Measurements from ENCODE around the gene YIF1A. TPM values are rescaled to one million over a fixed set of nuclear protein-coding genes. Genes with fewer than 3 reads are reported as not detected.
"Not testable (repeated sequence)": the region's sequence is repeated elsewhere in the genome, so short reads cannot be mapped to it uniquely, and the experiment has no call there.

YIF1A gene
- total RNA-seq, 2 donors from 2014 or later, result 42.9 to 50.8 TPM

DNA sequence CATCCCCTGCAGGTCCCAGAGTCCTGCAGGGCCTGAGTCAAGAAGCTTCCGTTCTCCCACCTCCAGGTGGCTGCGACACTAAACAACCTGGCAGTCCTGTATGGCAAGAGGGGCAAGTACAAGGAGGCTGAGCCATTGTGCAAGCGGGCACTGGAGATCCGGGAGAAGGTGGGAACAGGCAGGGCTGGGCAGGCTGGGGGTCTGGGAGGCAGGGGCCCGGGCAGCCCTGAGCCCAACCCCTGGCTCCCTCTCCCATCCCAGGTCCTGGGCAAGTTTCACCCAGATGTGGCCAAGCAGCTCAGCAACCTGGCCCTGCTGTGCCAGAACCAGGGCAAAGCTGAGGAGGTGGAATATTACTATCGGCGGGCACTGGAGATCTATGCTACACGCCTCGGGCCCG is 25.2 kb downstream of the YIF1A start:
- Mint-ChIP-seq H3K27me3 (ENCODE audit: low read depth) (no peaks in the 10 kb centered on the region), H3K4me1 (ENCODE audit: low read depth) (peaks cover 24% of the 10 kb centered on the region), H3K4me3 (no peak overlapping the region), H3K27ac (no peak overlapping the region), H3K9me3 (no peaks in the 10 kb centered on the region), H3K36me3 (ENCODE audit: insufficient read depth in 2 of 2) (peaks cover 10 to 18% of the 10 kb centered on the region in 2 donors)
- ATAC-seq (replicated peaks in 1 of 2) (no peak), DNase-seq (no peak)

DNA sequence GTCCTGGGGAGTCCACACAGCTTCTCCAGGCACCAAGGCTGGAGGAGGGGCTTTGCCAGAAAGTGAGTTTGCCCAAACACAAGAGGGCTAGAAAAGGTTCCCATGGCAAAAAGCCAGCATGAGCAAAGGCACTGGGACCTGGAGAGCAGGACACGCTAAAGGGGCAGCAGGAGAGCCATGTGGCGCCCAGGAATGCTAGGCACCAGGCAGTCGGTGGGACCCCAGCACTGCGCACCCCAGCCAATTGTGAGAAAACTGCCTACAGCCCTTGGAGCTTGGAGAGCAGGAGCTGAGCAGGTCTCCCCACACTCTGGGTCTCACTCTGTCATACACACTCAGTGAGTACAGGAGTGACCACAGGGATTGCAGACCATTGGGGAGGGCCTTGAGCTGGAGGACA is 25.7 kb downstream of the YIF1A start:
- Mint-ChIP-seq H3K27me3 (ENCODE audit: low read depth) (no peaks in the 10 kb centered on the region), H3K4me1 (ENCODE audit: low read depth) (peaks cover 28% of the 10 kb centered on the region), H3K9me3 (no peaks in the 10 kb centered on the region), H3K36me3 (ENCODE audit: insufficient read depth in 2 of 2) (peaks cover 10 to 18% of the 10 kb centered on the region in 2 donors), H3K4me3 (no peak overlapping the region), H3K27ac (no peak overlapping the region)
- ATAC-seq (replicated peaks in 1 of 2) (no peak), DNase-seq (no peak)

DNA sequence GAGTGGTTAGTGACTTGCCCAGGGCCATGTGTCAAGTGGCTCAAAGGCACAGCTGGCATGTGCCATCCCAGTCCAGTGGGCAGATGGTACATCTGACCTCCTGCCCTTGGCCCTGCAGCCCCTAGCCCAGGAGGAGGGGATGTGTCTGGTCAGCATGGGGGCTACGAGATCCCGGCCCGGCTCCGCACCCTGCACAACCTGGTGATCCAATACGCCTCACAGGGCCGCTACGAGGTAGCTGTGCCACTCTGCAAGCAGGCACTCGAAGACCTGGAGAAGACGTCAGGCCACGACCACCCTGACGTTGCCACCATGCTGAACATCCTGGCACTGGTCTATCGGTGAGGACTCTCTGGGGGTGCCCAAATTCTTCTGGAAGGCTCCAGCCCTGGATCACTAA is 26.2 kb downstream of the YIF1A start:
- Mint-ChIP-seq H3K27me3 (ENCODE audit: low read depth) (no peaks in the 10 kb centered on the region), H3K36me3 (ENCODE audit: insufficient read depth in 2 of 2) (peaks cover 10 to 18% of the 10 kb centered on the region in 2 donors), H3K4me3 (no peak overlapping the region), H3K9me3 (no peaks in the 10 kb centered on the region), H3K4me1 (ENCODE audit: low read depth) (peaks cover 24% of the 10 kb centered on the region), H3K27ac (no peak overlapping the region)
- no peak for DNase-seq
- ATAC-seq (replicated peaks in 1 of 2), result no peak

DNA sequence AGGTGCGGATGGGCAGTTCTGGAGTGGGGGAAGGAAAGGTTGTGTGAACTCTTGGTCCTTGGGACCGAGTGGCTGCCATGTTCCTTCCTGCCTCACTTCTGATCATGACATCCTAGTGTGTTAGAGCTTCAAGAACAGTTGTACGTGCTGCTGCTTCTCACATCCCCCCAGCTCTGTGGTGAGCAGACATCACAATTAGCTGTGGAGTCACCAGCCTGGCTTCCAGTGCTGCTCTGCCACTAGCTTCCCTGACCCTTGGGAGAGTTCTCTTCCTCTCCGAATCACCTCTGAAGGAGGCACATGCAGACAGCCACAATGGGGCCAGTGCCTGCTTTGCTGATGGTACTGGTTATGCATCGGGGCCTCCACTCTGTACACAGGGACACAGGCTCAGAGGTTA is 26.8 kb downstream of the YIF1A start:
- peaks cover 10 to 18% of the 10 kb centered on the region in 2 donors for H3K36me3 Mint-ChIP-seq (ENCODE audit: insufficient read depth in 2 of 2)

DNA sequence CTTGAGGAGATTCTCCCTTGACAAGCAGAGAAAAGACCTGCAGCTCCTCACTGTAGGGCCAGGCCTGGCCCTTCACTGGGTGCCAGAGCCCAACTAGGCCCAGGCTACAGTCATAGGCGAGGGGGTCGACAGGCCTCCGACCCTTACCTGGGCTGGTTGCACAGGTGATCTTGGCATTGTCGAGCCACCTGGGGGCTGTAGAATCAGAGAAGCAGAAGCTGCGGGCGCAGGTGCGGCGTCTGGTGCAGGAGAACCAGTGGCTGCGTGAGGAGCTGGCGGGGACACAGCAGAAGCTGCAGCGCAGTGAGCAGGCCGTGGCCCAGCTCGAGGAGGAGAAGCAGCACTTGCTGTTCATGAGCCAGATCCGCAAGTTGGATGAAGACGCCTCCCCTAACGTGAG is 27.4 kb downstream of the YIF1A start:
- Mint-ChIP-seq H3K36me3 (ENCODE audit: insufficient read depth in 2 of 2) (peaks cover 10 to 18% of the 10 kb centered on the region in 2 donors), H3K27me3 (ENCODE audit: low read depth) (no peaks in the 10 kb centered on the region), H3K4me3 (no peak overlapping the region), H3K9me3 (no peaks in the 10 kb centered on the region), H3K4me1 (ENCODE audit: low read depth) (peaks cover 22% of the 10 kb centered on the region), H3K27ac (peak overlapping the region; percentile 44)
- ATAC-seq (replicated peaks in 1 of 2) (no peak), DNase-seq (no peak)

More for the DNA sequence above, 26.8 kb downstream of the YIF1A start:
- DNase-seq (no peak), ATAC-seq (replicated peaks in 1 of 2) (no peak)
- H3K4me1 Mint-ChIP-seq (ENCODE audit: low read depth), result peaks cover 22% of the 10 kb centered on the region
- no peaks in the 10 kb centered on the region for H3K9me3 Mint-ChIP-seq
- no peak overlapping the region for H3K27ac Mint-ChIP-seq
- H3K27me3 Mint-ChIP-seq (ENCODE audit: low read depth), result no peaks in the 10 kb centered on the region
- H3K4me3 Mint-ChIP-seq, result no peak overlapping the region

DNA sequence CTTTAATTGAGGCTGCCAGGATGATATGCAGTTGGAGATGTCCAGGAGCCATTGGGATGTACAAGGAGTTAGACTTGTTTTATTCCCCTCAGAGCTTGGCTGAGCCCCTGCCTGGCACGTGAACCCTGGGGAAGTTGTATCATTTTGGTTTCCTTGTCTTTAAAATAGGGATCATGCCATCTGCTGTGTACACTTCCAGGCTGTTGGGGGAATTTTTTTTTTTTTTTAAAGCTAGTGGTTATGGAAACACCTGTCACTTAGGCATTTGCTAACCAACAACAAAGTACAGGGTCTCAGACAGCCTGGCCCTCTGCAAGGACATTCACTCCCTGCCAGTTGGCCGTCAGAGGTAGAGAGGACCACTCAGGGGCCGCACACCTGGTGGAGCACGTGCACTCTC is 29.0 kb downstream of the YIF1A start:
- no peaks in the 10 kb centered on the region for H3K9me3 Mint-ChIP-seq
- peaks cover 10 to 18% of the 10 kb centered on the region in 2 donors for H3K36me3 Mint-ChIP-seq (ENCODE audit: insufficient read depth in 2 of 2)
- H3K4me1 Mint-ChIP-seq (ENCODE audit: low read depth), result peaks cover 30% of the 10 kb centered on the region
- ATAC-seq (replicated peaks in 1 of 2) (no peak), DNase-seq (no peak)
- H3K4me3 Mint-ChIP-seq, result no peak overlapping the region
- H3K27ac Mint-ChIP-seq, result peak overlapping the region; percentile 73
- H3K27me3 Mint-ChIP-seq (ENCODE audit: low read depth), result no peaks in the 10 kb centered on the region

DNA sequence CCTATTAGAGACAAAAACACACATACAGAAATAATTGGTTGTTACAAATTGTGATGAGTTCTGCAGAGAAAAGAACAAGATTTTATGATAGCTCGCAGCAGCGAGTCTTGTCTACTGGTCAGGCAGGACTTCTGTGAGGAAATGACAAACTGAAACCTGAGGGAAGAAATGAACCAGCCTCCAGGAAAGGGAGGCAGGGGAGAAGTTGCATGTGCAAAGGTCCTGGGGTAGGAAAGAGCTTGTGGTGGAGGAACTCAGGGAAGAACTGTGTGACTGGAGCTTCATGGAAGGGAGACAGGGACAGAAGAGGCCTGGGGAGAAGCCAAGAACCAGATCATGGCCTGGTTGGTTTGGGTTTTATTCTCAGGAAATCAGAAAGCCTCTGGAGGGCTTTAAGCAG is 29.7 kb downstream of the YIF1A start:
- H3K4me3 Mint-ChIP-seq, result peak overlapping the region; percentile 94 to 96
- peak overlapping the region; percentile 73 for H3K27ac Mint-ChIP-seq

DNA sequence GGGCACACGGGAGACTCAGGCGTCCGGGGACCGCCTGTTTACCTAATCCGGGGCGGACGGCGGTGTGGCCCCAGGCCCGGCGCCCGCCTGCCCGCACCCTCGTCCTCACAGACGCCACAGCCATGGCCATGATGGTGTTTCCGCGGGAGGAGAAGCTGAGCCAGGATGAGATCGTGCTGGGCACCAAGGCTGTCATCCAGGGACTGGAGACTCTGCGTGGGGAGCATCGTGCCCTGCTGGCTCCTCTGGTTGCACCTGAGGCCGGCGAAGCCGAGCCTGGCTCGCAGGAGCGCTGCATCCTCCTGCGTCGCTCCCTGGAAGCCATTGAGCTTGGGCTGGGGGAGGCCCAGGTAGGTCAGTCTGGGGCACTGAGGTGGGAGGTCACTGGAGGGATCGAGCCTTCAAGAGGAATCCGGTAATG is 30.5 kb downstream of the YIF1A start:
- H3K36me3 Mint-ChIP-seq (ENCODE audit: insufficient read depth in 2 of 2), result peaks cover 10 to 18% of the 10 kb centered on the region in 2 donors
- no peaks in the 10 kb centered on the region for H3K9me3 Mint-ChIP-seq
- DNase-seq (no peak), ATAC-seq (replicated peaks in 1 of 2) (peak in 1 of 2 donors; percentile 0)
- H3K27ac Mint-ChIP-seq, result peak overlapping the region; percentile 20
- H3K4me1 Mint-ChIP-seq (ENCODE audit: low read depth), result peaks cover 30% of the 10 kb centered on the region
- H3K27me3 Mint-ChIP-seq (ENCODE audit: low read depth), result no peaks in the 10 kb centered on the region
- peak overlapping the region; percentile 94 to 96 for H3K4me3 Mint-ChIP-seq

More for the DNA sequence above, 29.7 kb downstream of the YIF1A start:
- Mint-ChIP-seq H3K36me3 (ENCODE audit: insufficient read depth in 2 of 2) (peaks cover 10 to 18% of the 10 kb centered on the region in 2 donors), H3K4me1 (ENCODE audit: low read depth) (peaks cover 30% of the 10 kb centered on the region), H3K27me3 (ENCODE audit: low read depth) (no peaks in the 10 kb centered on the region), H3K9me3 (no peaks in the 10 kb centered on the region)
- ATAC-seq (replicated peaks in 1 of 2) (no peak), DNase-seq (no peak)

DNA sequence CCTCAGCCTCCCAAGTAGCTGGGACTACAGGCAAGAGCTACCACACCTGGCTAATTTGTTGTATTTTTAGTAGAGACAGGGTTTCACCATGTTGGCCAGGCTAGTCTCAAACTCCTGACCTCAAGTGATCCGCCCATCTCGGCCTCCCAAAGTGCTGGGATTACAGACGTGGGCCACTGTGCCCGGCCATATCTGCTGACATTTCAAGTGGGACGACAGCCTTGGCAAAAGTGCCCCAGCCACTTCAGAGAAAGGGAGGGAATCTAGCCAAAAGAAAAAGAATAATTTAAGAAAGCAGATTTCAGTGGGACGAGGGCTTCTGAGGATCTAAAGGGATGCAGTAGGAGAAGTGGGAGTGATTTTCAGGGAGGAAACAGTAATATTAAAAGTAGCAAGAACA is 35.9 kb downstream of the YIF1A start:
- H3K4me3 Mint-ChIP-seq; H3K27me3 Mint-ChIP-seq (ENCODE audit: low read depth); ATAC-seq (replicated peaks in 1 of 2); H3K9me3 Mint-ChIP-seq; H3K36me3 Mint-ChIP-seq (ENCODE audit: insufficient read depth in 2 of 2); DNase-seq: not testable (repeated sequence)
- H3K4me1 Mint-ChIP-seq (ENCODE audit: low read depth), result peaks cover 14% of the 10 kb centered on the region
- peak overlapping the region; percentile 41 for H3K27ac Mint-ChIP-seq

DNA sequence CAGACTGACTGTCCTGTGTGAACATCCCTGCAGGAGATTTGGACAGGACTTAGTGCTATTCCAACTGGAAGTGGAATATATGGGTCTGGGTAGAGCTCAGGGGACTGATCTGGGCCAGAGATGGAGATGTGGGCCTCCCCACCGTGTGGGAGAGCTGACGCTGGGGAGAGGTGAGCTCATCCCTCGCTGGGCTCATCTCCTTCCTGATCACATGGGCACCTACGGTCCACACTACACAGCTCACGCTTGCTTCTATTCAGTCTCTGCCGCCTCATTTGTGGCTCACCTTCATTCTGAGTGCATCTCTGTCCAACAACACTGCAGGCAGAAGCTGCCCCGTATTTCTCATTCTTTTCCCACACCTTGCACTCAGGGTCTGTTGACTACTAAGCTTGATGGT is 37.1 kb downstream of the YIF1A start:
- peaks cover 17% of the 10 kb centered on the region for H3K4me1 Mint-ChIP-seq (ENCODE audit: low read depth)
- H3K27ac Mint-ChIP-seq, result peak overlapping the region; percentile 22
- DNase-seq (no peak), ATAC-seq (replicated peaks in 1 of 2) (no peak)
- H3K36me3 Mint-ChIP-seq (ENCODE audit: insufficient read depth in 2 of 2), result peaks cover 0 to 2% of the 10 kb centered on the region in 2 donors
- no peak overlapping the region for H3K4me3 Mint-ChIP-seq
- no peaks in the 10 kb centered on the region for H3K9me3 Mint-ChIP-seq
- no peaks in the 10 kb centered on the region for H3K27me3 Mint-ChIP-seq (ENCODE audit: low read depth)

DNA sequence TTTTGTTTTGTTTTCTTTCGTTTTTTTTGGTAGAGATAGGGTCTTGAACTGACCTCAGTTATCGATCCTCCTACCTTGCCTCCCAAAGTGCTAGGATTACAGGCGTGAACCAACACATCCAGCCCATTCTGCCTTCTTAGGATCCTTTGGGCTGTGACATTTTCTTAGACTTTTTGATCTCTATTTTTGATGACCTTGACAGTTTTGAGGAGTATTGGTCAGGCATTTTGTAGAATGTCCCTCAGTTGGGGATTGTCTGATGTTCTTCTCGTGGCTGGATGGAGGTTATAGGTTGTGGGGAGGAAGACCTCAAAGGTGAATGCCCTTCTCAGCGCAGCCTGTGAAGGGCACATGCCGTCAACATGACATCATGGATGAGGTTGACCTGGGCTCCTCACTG is 40.0 kb downstream of the YIF1A start:
- peaks cover 0 to 3% of the 10 kb centered on the region in 2 donors for H3K36me3 Mint-ChIP-seq (ENCODE audit: insufficient read depth in 2 of 2)
- no peaks in the 10 kb centered on the region for H3K9me3 Mint-ChIP-seq
- H3K27me3 Mint-ChIP-seq (ENCODE audit: low read depth), result no peaks in the 10 kb centered on the region
- no peak for DNase-seq
- no peak overlapping the region for H3K4me3 Mint-ChIP-seq
- peaks cover 8% of the 10 kb centered on the region for H3K4me1 Mint-ChIP-seq (ENCODE audit: low read depth)
- H3K27ac Mint-ChIP-seq, result no peak overlapping the region
- ATAC-seq (replicated peaks in 1 of 2), result no peak

DNA sequence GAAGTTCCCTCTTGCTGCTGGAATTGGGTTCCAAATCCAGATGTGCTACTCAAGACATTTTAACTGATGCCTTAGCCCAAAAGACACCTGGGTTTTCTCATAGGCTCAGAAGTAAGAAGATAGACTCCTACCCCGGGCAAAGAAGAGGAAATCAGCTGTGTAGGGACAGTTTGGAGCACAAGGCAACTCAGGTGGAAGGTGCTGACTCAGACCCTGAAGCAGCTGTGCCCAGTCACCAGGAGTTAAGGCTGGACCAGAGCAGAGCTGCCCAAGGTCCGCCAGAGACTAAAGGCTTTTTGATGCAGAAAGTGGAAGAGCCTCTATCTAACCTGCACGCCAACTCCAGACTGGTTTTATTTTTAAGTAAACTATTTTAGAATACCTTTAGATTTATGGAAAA is 41.1 kb downstream of the YIF1A start:
- H3K27me3 Mint-ChIP-seq (ENCODE audit: low read depth), result no peaks in the 10 kb centered on the region
- peaks cover 0 to 5% of the 10 kb centered on the region in 2 donors for H3K36me3 Mint-ChIP-seq (ENCODE audit: insufficient read depth in 2 of 2)
- H3K9me3 Mint-ChIP-seq, result no peaks in the 10 kb centered on the region
- ATAC-seq (replicated peaks in 1 of 2) (no peak), DNase-seq (no peak)
- H3K4me1 Mint-ChIP-seq (ENCODE audit: low read depth), result peaks cover 14% of the 10 kb centered on the region
- H3K27ac Mint-ChIP-seq, result peak overlapping the region; percentile 4
- H3K4me3 Mint-ChIP-seq, result no peak overlapping the region

DNA sequence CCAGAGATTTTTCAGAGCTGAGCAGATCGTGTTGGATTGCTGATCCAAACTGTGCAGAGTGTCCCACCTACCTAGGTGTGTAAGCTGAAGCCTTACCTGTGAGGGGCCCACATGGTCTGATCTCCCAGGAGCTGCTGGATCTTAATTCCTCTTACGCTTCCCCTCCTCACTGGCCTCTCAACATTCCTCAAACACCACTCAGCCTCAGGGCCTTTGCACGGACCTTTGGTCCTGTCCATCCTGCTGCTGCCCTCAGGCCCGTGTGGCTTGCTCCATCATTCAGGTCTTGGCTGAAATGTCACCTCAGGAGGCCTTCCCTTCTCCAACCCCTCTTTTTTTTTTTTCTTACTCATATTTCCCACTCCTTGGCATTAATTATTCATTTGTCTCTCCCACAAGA is 41.6 kb downstream of the YIF1A start:
- H3K4me1 Mint-ChIP-seq (ENCODE audit: low read depth), result peaks cover 14% of the 10 kb centered on the region
- H3K27ac Mint-ChIP-seq, result peak overlapping the region; percentile 4
- no peaks in the 10 kb centered on the region for H3K9me3 Mint-ChIP-seq
- DNase-seq, result no peak
- no peak for ATAC-seq (replicated peaks in 1 of 2)
- H3K27me3 Mint-ChIP-seq (ENCODE audit: low read depth), result no peaks in the 10 kb centered on the region
- peaks cover 0 to 5% of the 10 kb centered on the region in 2 donors for H3K36me3 Mint-ChIP-seq (ENCODE audit: insufficient read depth in 2 of 2)
- H3K4me3 Mint-ChIP-seq, result no peak overlapping the region

DNA sequence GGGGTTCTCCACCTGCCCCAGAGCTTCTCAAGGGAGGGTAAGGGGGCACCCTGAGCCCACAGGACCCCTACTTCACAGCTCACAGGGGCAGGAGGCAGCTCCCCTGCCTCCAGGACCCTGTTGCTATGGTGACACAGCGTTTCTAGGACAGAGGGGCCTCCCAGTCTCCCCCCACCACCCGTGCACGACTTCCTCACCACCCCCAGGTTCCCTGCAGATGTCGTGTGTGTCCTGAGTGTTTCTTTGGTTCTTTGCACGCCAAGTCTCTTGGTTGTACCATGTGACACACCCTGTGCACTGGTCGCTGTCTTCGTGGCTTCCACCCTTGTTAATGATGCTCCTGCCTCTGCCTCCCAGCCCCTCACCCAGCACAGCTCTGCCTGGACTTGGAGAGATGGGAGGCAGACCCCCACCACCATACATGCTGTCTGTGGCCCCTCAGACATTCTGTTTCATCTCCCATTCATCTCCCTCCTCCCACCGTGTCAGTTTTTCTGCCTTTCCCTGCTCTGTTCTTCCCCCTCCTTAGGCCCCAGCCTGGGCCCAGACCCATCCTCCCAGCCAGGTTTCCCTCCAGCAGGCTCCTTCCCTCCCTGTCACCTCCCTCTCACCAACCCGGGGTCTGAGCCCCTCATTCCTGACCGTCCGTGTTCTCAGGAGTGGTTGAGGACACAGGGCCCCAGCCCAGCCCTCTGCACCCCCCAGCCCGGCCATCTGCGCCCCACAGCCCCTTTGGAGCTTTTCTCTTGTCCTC is 45.0 kb downstream of the YIF1A start:
- H3K9me3 Mint-ChIP-seq, result no peaks in the 10 kb centered on the region
- ATAC-seq (replicated peaks in 1 of 2) (no peak), DNase-seq (no peak)
- H3K4me1 Mint-ChIP-seq (ENCODE audit: low read depth), result peaks cover 14% of the 10 kb centered on the region
- no peak overlapping the region for H3K27ac Mint-ChIP-seq
- H3K36me3 Mint-ChIP-seq (ENCODE audit: insufficient read depth in 2 of 2), result peaks cover 0 to 5% of the 10 kb centered on the region in 2 donors
- peak overlapping the region in 1 of 2 donors; percentile 52 for H3K4me3 Mint-ChIP-seq
- H3K27me3 Mint-ChIP-seq (ENCODE audit: low read depth), result no peaks in the 10 kb centered on the region

All from activated T-cell treated with anti-CD3 and anti-CD28 coated beads, Interleukin-2, amount 50 U/mL, for 72 hours (primary cell).